ENCODE results near the gene PAX9. TPM values are rescaled to one million over a fixed set of nuclear protein-coding genes. Genes with fewer than 3 reads are reported as not detected.

PAX9 gene
- total and polyA plus RNA-seq, 2 donors from 2014 or later: 0.19 TPM; not detected in 1

GRCh38 chr14:36655963-36656686 lies 5.5 kb upstream of the PAX9 start:
- no peak for FAIRE-seq
- TF ChIP-seq, protein P1, sequence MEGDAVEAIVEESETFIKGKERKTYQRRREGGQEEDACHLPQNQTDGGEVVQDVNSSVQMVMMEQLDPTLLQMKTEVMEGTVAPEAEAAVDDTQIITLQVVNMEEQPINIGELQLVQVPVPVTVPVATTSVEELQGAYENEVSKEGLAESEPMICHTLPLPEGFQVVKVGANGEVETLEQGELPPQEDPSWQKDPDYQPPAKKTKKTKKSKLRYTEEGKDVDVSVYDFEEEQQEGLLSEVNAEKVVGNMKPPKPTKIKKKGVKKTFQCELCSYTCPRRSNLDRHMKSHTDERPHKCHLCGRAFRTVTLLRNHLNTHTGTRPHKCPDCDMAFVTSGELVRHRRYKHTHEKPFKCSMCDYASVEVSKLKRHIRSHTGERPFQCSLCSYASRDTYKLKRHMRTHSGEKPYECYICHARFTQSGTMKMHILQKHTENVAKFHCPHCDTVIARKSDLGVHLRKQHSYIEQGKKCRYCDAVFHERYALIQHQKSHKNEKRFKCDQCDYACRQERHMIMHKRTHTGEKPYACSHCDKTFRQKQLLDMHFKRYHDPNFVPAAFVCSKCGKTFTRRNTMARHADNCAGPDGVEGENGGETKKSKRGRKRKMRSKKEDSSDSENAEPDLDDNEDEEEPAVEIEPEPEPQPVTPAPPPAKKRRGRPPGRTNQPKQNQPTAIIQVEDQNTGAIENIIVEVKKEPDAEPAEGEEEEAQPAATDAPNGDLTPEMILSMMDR (IDR thresholded peaks at IDR 0.05; ENCODE audit: borderline replicate concordance, extremely low read depth, insufficient read depth): peak; percentile 23
- H3K36me3 ChIP-seq (ENCODE audit: control insufficient read depth in 2 of 3, insufficient read depth in 3 of 3, low read length in 3 of 3): no peaks in the 10 kb centered on the region
- no peak overlapping the region for H3K9ac ChIP-seq (ENCODE audit: low read length in 3 of 3)
- peaks cover 0 to 6% (median 0%) of the 10 kb centered on the region in 3 donors for H3K4me1 ChIP-seq (ENCODE audit: control insufficient read depth in 2 of 3, insufficient read depth in 2 of 3, low read depth in 1 of 3, low read length in 3 of 3)
- peak; percentile 68 to 83 (median 72) for DNase-seq
- no peak overlapping the region for H3K4me3 ChIP-seq (ENCODE audit: low read length in 3 of 3)
- H3K27me3 ChIP-seq (ENCODE audit: control insufficient read depth, insufficient read depth, low read length): peaks cover 92% of the 10 kb centered on the region
- intact Hi-C loops (cut with DNase I): no loop called here
- no peak overlapping the region for H3K27ac ChIP-seq (ENCODE audit: low read depth in 2 of 2, low read length in 2 of 2)
- no peaks in the 10 kb centered on the region for H3K9me3 ChIP-seq (ENCODE audit: control insufficient read depth in 2 of 3, insufficient read depth in 1 of 3, low read length in 3 of 3)

DNA sequence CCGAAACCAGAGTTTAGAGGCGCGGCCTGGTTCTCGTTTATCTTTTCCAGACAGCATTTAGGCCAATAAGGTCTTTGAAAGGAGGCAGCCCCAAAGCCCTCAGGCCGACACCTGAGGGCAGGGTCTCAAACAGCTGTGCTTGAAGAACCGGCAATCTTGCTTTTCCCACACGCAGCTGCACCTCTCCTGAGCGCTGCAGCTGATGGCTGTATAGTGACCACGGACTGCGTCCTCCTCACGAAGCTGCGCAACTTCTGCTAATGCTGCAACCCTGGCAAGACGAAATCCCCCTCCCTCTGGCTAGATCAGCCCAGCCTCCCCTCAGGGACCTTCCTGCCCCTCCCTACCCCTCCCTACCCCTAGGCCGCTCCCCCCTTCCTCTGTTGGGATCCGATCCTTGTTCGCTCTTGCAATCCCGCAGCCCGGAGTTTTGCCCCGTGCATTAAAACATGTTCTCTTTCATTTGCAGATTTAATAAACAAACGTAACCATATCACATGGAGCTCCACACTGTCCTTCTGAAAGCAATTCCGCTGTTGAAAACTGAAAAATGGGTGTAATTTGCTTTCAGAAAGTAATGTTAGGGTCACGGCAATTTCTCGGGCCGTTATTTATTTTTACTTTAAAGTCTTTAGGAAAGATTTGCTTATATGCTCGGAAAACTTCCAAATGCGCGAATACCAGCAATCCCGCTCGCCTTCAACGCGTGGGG lies 4.8 kb upstream of the PAX9 start:
- no peak for FAIRE-seq

DNA sequence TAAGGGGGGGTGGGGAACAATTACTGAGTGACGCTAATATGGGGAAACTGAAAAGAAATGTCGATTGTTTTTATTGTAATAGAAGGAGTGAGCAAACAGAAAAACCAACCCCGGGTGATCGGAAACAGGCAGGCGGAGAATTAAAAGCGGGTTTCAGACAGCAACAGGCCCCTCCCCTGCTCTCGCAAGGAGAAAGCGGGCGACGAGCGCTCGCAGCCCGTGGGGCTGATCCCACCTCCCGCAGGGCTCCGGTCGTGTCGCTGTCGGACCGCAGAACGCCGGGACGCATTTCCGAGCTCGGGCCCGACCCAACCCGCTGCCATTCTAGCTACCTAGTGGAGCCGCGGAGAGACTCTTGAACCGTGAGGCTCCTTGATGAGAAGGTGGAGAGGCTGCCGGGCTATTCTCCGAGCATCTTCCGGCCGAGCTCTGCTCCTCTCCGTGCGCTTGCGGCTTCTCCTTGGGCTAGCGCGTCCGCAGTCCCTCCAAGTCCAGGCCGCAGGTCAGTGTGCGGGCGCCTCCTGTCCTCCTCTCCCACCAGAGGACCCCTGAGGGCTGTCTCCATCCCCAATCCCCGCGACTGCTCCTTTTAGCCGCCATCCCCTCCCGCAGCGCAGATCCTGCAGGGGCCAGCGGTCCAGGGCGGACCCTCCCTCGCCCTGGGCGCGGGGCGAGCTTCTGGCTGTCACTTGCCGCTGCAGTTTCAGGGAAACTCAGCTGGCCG lies 4.1 kb upstream of the PAX9 start:
- Histone ChIP-seq H3K4me3 (ENCODE audit: low read length in 3 of 3) (no peak overlapping the region), H3K9ac (ENCODE audit: low read length in 3 of 3) (no peak overlapping the region), H3K9me3 (ENCODE audit: control insufficient read depth in 2 of 3, insufficient read depth in 1 of 3, low read length in 3 of 3) (no peaks in the 10 kb centered on the region), H3K27me3 (ENCODE audit: control insufficient read depth, insufficient read depth, low read length) (peaks cover 92% of the 10 kb centered on the region), H3K36me3 (ENCODE audit: control insufficient read depth in 2 of 3, insufficient read depth in 3 of 3, low read length in 3 of 3) (no peaks in the 10 kb centered on the region), H3K4me1 (ENCODE audit: control insufficient read depth in 2 of 3, insufficient read depth in 2 of 3, low read depth in 1 of 3, low read length in 3 of 3) (peaks cover 0 to 9% (median 0%) of the 10 kb centered on the region in 3 donors), H3K27ac (ENCODE audit: low read depth in 2 of 2, low read length in 2 of 2) (no peak overlapping the region)
- TF ChIP-seq, protein P1 (IDR thresholded peaks at IDR 0.05; ENCODE audit: borderline replicate concordance, extremely low read depth, insufficient read depth): no peak
- DNase-seq (peak; percentile 24 to 69 (median 48)), FAIRE-seq (no peak)
- intact Hi-C loops (cut with DNase I): no loop called here

More for the DNA sequence above, 4.8 kb upstream of the PAX9 start:
- intact Hi-C loops (cut with DNase I): no loop called here
- TF ChIP-seq, protein P1 (IDR thresholded peaks at IDR 0.05; ENCODE audit: borderline replicate concordance, extremely low read depth, insufficient read depth): no peak
- H3K27ac ChIP-seq (ENCODE audit: low read depth in 2 of 2, low read length in 2 of 2): no peak overlapping the region
- peaks cover 0 to 9% (median 0%) of the 10 kb centered on the region in 3 donors for H3K4me1 ChIP-seq (ENCODE audit: control insufficient read depth in 2 of 3, insufficient read depth in 2 of 3, low read depth in 1 of 3, low read length in 3 of 3)
- peaks cover 90% of the 10 kb centered on the region for H3K27me3 ChIP-seq (ENCODE audit: control insufficient read depth, insufficient read depth, low read length)
- H3K9me3 ChIP-seq (ENCODE audit: control insufficient read depth in 2 of 3, insufficient read depth in 1 of 3, low read length in 3 of 3): no peaks in the 10 kb centered on the region
- no peak overlapping the region for H3K9ac ChIP-seq (ENCODE audit: low read length in 3 of 3)
- H3K36me3 ChIP-seq (ENCODE audit: control insufficient read depth in 2 of 3, insufficient read depth in 3 of 3, low read length in 3 of 3): no peaks in the 10 kb centered on the region
- H3K4me3 ChIP-seq (ENCODE audit: low read length in 3 of 3): no peak overlapping the region
- DNase-seq: peak in 3 of 5 donors; percentile 26 to 43 (median 43)
